ENCODE measurements around the gene NTM.

- TF ChIP-seq REST (IDR thresholded peaks at IDR 0.05; ENCODE audit: borderline replicate concordance) (no peak), CTCF (IDR thresholded peaks at IDR 0.05; ENCODE audit: poor library complexity, severe bottlenecking) (no peak), EZH2 (IDR thresholded peaks at IDR 0.05; ENCODE audit: borderline replicate concordance, insufficient read depth, low read length, poor library complexity, severe bottlenecking) (no peak), TAF1 (IDR thresholded peaks at IDR 0.05; ENCODE audit: low read depth) (no peak), POLR2AphosphoS5 (IDR thresholded peaks at IDR 0.05) (no peak), MXI1 (conservative IDR thresholded peaks at IDR 0.05; ENCODE audit: poor library complexity, severe bottlenecking) (no peak), RAD21 (conservative IDR thresholded peaks at IDR 0.05) (no peak), SMC3 (conservative IDR thresholded peaks at IDR 0.05; ENCODE audit: poor library complexity) (no peak)
Measured at GRCh38 chr11:131549770-131550169, 179.4 kb downstream of the NTM start.

Data from neural cell (in vitro differentiated cells).